KOPT-K1 (cell line): ENCODE data around the gene CBFA2T2.
"Not testable (repeated sequence)": the region's sequence is repeated elsewhere in the genome, so short reads cannot be mapped to it uniquely, and the experiment has no call there.

Experiments used
- H3K27ac ChIP-seq: fragments of 200-600 bp; sonication (generic); 2 replicates; pipeline ENCODE4 v1.5.1; 2016; ENCODE audit warnings: antibody characterized with exemption, mild to moderate bottlenecking, low read depth, low read length; ENCODE audit not compliant: poor library complexity, severe bottlenecking
- H3K36me3 ChIP-seq: fragments of 200-600 bp; sonication (generic); 2 replicates; pipeline ENCODE4 v1.5.1; 2017; ENCODE audit warnings: antibody characterized with exemption, mild to moderate bottlenecking, low read length, moderate library complexity; ENCODE audit not compliant: insufficient read depth
- H3K9me3 ChIP-seq: fragments of 200-600 bp; sonication (generic); 2 replicates; pipeline ENCODE4 v1.5.1; 2017; ENCODE audit warnings: antibody characterized with exemption, low read length, mild to moderate bottlenecking; ENCODE audit not compliant: insufficient read depth, poor library complexity, severe bottlenecking

CBFA2T2 gene

GRCh38 chr20:33541074-33541473, 51.2 kb downstream of the CBFA2T2 start:
- no peak overlapping the region for H3K27ac ChIP-seq
- H3K36me3 ChIP-seq: no peaks in the 10 kb centered on the region
- no peaks in the 10 kb centered on the region for H3K9me3 ChIP-seq

- H3K27ac ChIP-seq: no peak overlapping the region
- no peaks in the 10 kb centered on the region for H3K36me3 ChIP-seq
Measured at GRCh38 chr20:33541797-33542196, 51.9 kb downstream of the CBFA2T2 start.

GRCh38 chr20:33545763-33546162, 55.9 kb downstream of the CBFA2T2 start:
- no peak overlapping the region for H3K27ac ChIP-seq
- H3K9me3 ChIP-seq: no peaks in the 10 kb centered on the region
- H3K36me3 ChIP-seq: no peaks in the 10 kb centered on the region

More at GRCh38 chr20:33541797-33542196, 51.9 kb downstream of the CBFA2T2 start:
- H3K9me3 ChIP-seq: no peaks in the 10 kb centered on the region

DNA sequence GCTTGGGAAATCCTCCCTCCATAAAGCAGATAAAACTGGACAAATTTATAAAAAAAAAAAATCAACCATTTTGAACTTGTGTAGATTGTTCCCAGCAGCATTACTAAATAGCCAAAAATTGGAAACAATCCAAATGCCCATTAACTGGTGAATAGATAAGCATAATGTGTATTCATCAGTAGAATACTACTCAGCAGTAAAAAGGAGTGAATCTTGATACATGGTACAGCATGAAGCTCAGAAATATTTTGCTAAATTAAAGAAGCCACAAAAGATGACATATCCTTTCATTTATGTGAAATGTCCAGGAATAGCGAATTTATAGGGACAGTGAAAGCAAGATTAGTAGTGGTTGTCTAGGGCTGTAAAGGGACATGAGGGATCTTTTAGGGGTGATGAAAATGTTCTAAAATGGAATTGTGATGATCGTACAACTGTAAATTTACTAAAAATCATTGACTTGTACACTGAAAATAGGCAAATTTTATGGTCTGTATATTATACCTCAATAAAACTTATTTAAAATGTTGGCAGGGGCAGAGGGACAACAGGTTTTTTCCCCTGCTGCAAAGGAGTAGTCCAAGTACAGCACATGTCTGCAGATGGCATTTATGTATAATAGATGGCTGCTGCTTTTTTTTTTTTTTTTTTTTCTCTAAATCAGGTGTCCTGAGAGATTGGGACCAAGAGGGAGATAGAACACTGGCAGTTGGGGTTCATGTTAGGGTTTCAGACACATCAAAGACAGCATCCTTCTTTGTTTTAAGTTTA, 59.5 kb downstream of the CBFA2T2 start:
- no peak overlapping the region for H3K27ac ChIP-seq

GRCh38 chr20:33551778-33552177, 61.9 kb downstream of the CBFA2T2 start:
- Histone ChIP-seq H3K9me3 (no peaks in the 10 kb centered on the region), H3K27ac (no peak overlapping the region), H3K36me3 (no peaks in the 10 kb centered on the region)

More for the DNA sequence above, 59.5 kb downstream of the CBFA2T2 start:
- H3K36me3 ChIP-seq: no peaks in the 10 kb centered on the region
- H3K9me3 ChIP-seq: no peaks in the 10 kb centered on the region

DNA sequence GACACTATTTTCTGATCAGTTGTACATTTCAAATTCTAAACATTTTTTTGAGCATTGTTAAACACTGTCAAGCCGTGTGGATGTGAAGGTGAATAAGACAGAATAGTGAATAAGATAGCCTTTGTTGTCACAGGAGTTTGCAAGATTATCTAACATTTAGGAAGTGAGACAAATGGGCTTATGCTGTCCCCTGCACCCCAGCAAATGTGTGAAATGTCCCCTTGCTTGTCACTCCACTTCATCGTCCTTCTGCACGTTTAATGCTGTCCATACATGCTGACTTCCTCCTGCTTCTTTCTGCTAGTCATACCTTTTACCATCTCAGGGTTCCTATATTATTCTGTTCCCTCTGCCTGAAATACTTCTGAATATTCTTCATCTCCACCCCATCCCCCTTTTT, 62.6 kb downstream of the CBFA2T2 start:
- no peak overlapping the region for H3K27ac ChIP-seq
- no peaks in the 10 kb centered on the region for H3K9me3 ChIP-seq
- no peaks in the 10 kb centered on the region for H3K36me3 ChIP-seq

DNA sequence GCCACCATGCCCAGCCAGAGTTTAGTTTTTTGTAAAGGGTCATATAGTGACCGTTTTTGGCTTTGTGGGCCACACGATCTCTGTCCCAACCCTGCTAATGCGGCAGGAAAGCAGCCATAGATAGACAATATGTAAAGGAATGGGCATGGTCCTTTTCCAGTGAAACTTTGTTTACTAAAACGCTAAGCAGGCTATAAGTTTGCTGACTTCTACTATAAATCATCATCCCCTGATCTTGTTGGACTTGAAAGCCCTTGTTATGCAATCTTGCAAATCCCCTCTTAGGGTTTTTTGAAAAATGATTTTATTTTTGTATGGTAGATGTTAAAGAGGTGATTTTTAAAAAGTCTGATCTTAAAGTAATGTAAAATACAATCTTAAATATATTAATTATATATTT, 63.6 kb downstream of the CBFA2T2 start:
- Histone ChIP-seq H3K36me3 (no peaks in the 10 kb centered on the region), H3K9me3 (no peaks in the 10 kb centered on the region), H3K27ac (no peak overlapping the region)

DNA sequence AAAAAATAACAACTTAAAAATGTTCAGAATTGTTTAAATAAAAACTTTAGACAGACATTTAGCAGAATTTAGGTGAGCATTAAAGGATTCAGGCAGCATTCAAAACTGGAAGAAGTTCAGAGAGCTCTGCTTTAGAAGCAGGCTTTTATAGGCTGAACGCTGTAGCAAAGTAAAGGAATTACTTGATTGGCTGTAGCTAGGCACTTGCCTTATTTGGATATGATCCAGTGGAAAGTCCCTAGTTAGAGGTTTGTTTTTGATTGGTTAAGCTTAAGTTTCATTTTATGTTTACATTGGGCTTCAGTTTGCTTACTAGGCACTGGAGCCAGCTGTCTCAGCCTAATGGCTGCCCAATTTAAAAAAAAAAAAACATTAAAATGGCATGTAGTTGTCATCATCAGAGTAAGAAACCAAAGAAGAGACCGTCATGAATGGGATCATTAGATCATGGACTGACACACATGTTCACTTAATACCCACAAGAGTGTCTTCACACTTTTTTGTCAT, 65.1 kb downstream of the CBFA2T2 start:
- peak overlapping the region; percentile 49 for H3K27ac ChIP-seq
- H3K36me3 ChIP-seq: no peaks in the 10 kb centered on the region

GRCh38 chr20:33555755-33556154, 65.9 kb downstream of the CBFA2T2 start:
- H3K36me3 ChIP-seq: no peaks in the 10 kb centered on the region
- no peaks in the 10 kb centered on the region for H3K9me3 ChIP-seq
- H3K27ac ChIP-seq: peak overlapping the region; percentile 49

More for the DNA sequence above, 65.1 kb downstream of the CBFA2T2 start:
- H3K9me3 ChIP-seq: no peaks in the 10 kb centered on the region

DNA sequence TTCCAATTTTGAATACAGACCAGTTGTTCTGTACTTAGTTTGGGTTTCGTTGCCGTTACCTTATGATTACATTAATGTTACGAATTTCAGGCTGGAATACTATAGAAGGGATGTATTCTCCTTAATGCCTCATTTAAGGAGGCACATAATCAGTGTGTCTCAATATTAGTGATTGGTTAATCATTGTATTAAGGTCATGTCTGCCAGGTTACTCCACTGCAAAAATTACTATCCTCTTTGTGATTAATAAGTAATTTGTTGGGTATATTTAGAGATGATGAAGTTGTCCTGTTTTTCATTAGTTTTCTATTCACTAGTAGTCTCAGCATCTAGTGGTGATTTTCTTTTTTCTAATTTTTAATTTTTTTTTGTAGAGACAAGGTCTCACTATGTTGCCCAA, 66.3 kb downstream of the CBFA2T2 start:
- no peak overlapping the region for H3K27ac ChIP-seq
- H3K36me3 ChIP-seq: no peaks in the 10 kb centered on the region
- H3K9me3 ChIP-seq: no peaks in the 10 kb centered on the region

DNA sequence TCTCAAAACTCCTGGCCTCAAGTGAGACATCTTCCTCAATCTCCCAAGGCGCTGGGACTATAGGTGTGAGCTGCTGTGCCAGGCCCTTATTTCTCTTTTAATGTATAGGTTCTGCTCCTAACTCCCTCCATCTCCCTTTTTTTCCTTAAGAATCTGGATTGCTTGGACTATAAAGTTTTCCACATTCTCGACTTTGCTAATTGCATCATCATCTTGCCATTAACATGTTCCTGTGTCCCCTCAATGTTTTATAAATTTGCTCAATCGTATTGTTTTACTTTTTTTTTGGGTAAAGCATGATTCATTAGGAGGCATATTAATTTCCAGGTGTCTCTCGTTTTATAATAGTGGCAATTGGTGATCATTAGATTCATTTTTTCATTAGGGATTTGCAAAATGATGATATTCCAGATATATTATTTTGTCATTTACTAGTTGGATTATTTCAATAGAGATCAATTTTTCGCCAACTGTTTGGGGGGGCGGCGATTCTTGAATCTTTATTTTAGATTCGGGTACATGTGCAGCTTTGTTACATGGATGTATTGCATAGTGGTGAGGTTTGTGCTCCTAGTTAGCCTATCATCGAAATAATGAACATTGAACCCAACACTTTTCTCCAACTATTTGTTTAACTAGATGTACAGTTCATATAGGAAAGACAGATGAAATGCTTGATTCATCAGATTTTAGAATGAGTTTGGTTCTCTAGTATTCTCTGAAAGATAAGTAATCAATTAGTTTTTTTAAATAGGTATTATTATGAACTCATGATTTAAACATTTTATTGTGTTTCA, 68.7 kb downstream of the CBFA2T2 start:
- Histone ChIP-seq H3K27ac (no peak overlapping the region), H3K36me3 (no peaks in the 10 kb centered on the region), H3K9me3 (no peaks in the 10 kb centered on the region)

- no peaks in the 10 kb centered on the region for H3K36me3 ChIP-seq
- no peaks in the 10 kb centered on the region for H3K9me3 ChIP-seq
- H3K27ac ChIP-seq: no peak overlapping the region
Measured at GRCh38 chr20:33559212-33559611, 69.3 kb downstream of the CBFA2T2 start.

DNA sequence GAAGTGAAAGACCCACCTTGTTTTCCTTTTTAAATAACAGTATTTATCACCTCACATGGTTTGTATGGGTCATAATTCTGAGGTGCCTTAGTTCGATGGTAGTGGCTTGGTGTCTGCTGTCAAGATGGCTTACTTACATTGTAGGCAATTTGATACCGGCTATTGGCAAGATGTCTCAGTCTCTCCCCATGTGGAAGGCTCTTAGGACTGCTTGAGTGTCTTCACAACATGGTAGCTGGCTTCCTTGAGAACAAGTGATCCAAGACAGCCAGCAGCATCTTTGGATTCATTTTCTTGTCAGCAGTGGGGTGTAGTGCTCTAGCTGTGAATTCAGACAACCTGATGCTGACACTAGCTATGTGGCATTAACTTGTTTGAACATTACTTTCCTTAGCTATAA, 70.1 kb downstream of the CBFA2T2 start:
- H3K9me3 ChIP-seq: no peaks in the 10 kb centered on the region
- H3K36me3 ChIP-seq: no peaks in the 10 kb centered on the region
- no peak overlapping the region for H3K27ac ChIP-seq

GRCh38 chr20:33561053-33561452, 71.2 kb downstream of the CBFA2T2 start:
- H3K27ac ChIP-seq, H3K9me3 ChIP-seq, H3K36me3 ChIP-seq: not testable (repeated sequence)

DNA sequence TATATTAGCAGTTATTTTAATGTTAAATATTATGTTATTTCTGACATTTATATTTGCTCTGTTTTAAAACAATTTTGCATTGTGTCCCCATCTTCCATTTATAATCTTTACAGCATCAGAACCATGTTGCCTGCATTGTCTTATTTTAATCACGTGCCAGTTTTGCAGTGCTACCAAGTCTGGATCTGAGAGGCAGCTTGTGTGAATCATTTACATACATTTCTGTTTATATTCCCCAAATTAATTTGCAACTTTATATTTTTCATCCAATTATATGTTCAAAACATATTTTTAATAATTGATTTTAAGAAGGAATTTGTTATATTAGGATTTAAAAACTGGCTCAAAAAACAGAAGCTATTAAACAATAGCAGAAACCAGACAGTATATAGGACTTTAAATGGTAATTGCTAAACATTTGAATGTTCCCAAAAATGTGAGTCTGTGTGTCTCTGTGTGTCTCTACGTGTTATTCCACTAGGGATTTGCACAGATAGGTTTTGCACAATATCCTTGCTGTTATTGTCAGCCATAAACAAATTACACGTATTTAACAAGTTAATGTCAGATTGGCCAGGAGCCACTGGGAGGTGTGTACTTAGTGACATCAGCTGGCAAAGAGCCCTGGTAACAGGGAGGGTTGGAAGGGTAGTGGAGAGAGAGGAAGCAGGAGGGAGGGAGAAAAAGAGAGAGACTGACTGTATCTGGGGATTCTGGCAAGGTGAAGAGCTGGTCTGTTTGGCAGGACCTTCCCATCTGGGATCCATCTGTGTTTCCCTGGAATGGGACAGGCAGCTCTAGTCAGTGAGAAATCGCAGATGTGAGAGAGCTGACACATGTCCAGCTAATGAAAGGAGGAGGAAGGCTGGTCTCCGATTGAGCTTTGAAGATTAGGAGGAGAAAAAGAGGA, 72.1 kb downstream of the CBFA2T2 start:
- H3K36me3 ChIP-seq: no peaks in the 10 kb centered on the region
- H3K9me3 ChIP-seq: no peaks in the 10 kb centered on the region
- no peak overlapping the region for H3K27ac ChIP-seq
